PC-3 (cell line): ENCODE measurements around the gene ABCA7. TPM values are rescaled to one million over a fixed set of nuclear protein-coding genes. Genes with fewer than 3 reads are reported as not detected.

Experiments
- ATAC-seq: fragments of 200-7000 bp; cut with Tn5 transposase; 2 replicates; pipeline ENCODE4 v1.9.1; 2020; ENCODE audit warnings: mild to moderate bottlenecking, moderate library complexity
- BruUV-seq: library from RNA; stranded (reverse); fragments of 400-500 nt; replicated peaks from 2 replicates; lab custom pipeline; 2021; lab: Mats Ljungman, UMichigan
- CTCF ChIA-PET: fragments of 300-600 bp; sonication (Branson Sonifier 250); formaldehyde crosslinking; loops from one replicate; lab custom pipeline; 2022; ENCODE audit warnings: antibody characterized with exemption; lab: Charles Lee
- POLR2A ChIA-PET: fragments of 300-600 bp; sonication (Branson Sonifier 250); formaldehyde crosslinking; loops from one replicate; lab custom pipeline; 2022; ENCODE audit warnings: antibody characterized with exemption; ENCODE audit not compliant: unreplicated experiment; lab: Charles Lee
- DNase-seq: peaks from one replicate; pipeline ENCODE4 v3.0.0-alpha.2; 2015
- H2AFZ ChIP-seq: fragments of 300-600 bp; sonication (generic); 2 replicates; pipeline ENCODE4 v1.6.0; 2016; ENCODE audit warnings: antibody characterized with exemption, low read length
- H3F3A ChIP-seq: fragments of 300-600 bp; sonication (generic); one replicate; pipeline ENCODE4 v1.6.0; 2017; ENCODE audit warnings: antibody characterized with exemption, low read length, control low read depth, mild to moderate bottlenecking; ENCODE audit not compliant: unreplicated experiment
- H3K27ac ChIP-seq: fragments of 300-600 bp; sonication (generic); 2 replicates; pipeline ENCODE4 v1.5.1; 2016; ENCODE audit warnings: mild to moderate bottlenecking, low read length
- H3K27me3 ChIP-seq: fragments of 300-600 bp; sonication (generic); 2 replicates; pipeline ENCODE4 v1.6.1; 2016; ENCODE audit warnings: low read length, mixed read lengths
- H3K36me3 ChIP-seq: fragments of 300-600 bp; sonication (generic); 2 replicates; pipeline ENCODE4 v1.6.1; 2016; ENCODE audit warnings: low read depth, mixed run types, low read length, mixed read lengths
- H3K4me1 ChIP-seq: fragments of 300-600 bp; sonication (generic); 2 replicates; pipeline ENCODE4 v1.5.1; 2016; ENCODE audit warnings: low read length; ENCODE audit not compliant: insufficient read depth
- H3K4me2 ChIP-seq: fragments of 300-600 bp; sonication (generic); 2 replicates; pipeline ENCODE4 v1.6.0; 2016; ENCODE audit warnings: low read length
- H3K4me3 ChIP-seq: fragments of 300-600 bp; sonication (generic); 2 replicates; pipeline ENCODE4 v1.5.1; 2016; ENCODE audit warnings: mild to moderate bottlenecking, low read length, mixed read lengths
- H3K79me2 ChIP-seq: fragments of 300-600 bp; sonication (generic); 2 replicates; pipeline ENCODE4 v1.6.1; 2017; ENCODE audit warnings: low read length, mixed read lengths
- H3K9ac ChIP-seq: fragments of 300-600 bp; sonication (generic); 2 replicates; pipeline ENCODE4 v1.6.0; 2016; ENCODE audit warnings: mild to moderate bottlenecking, low read length
- H3K9me2 ChIP-seq: fragments of 300-600 bp; sonication (generic); replicated peaks from 2 replicates; pipeline ENCODE4 v1.6.1; 2016; ENCODE audit warnings: mixed run types, low read length, mixed read lengths
- H3K9me3 ChIP-seq: fragments of 300-600 bp; sonication (generic); 2 replicates; pipeline ENCODE4 v1.6.1; 2016; ENCODE audit warnings: low read length, mixed read lengths
- H4K20me1 ChIP-seq: fragments of 300-600 bp; sonication (generic); 2 replicates; pipeline ENCODE4 v1.6.1; 2016; ENCODE audit warnings: low read length, mixed read lengths
- CTCF ChIP-seq: fragments of 300-600 bp; sonication (generic); conservative IDR thresholded peaks from 2 replicates; pipeline ENCODE4 v1.5.1; 2017; ENCODE audit warnings: antibody characterized with exemption, low read depth, mild to moderate bottlenecking, low read length
- EZH2 ChIP-seq: fragments of 300-600 bp; sonication (generic); IDR thresholded peaks from one replicate; pipeline ENCODE4 v1.6.1; 2017; ENCODE audit warnings: antibody characterized with exemption, mild to moderate bottlenecking, low read length; ENCODE audit not compliant: unreplicated experiment
- EZH2phosphoT487 ChIP-seq: fragments of 300-600 bp; sonication (generic); IDR thresholded peaks from 2 replicates; pipeline ENCODE4 v1.6.1; 2018; ENCODE audit warnings: mild to moderate bottlenecking, antibody characterized with exemption, low read length, borderline replicate concordance
- intact Hi-C: fragments of 100-400 bp; cut with micrococcal nuclease; formaldehyde crosslinking; loops from 2 replicates; pipeline ENCODE4 v1.9.0; 2023
- total RNA-seq: library from RNA; depleted of rRNA; stranded (reverse); fragments of >200 nt; gene quantifications from 2 replicates; pipeline ENCODE4 v1.2.3, GENCODE V29; 2014

Gene ABCA7
- total RNA-seq, 1 experiment from 2014 or later = 27.3 TPM

GRCh38 chr19:991932-992669 lies 47.8 kb upstream of the ABCA7 start:
- Histone ChIP-seq H3K9me3 (no peaks in the 10 kb centered on the region), H3K36me3 (no peaks in the 10 kb centered on the region; the same call in 1 of the 2 replicates), H3K4me2 (no peak overlapping the region), H3K9ac (no peak overlapping the region), H3K27me3 (no peaks in the 10 kb centered on the region; the same call in 1 of the 2 replicates), H3K4me3 (no peak overlapping the region), H3K27ac (no peak overlapping the region), H3K4me1 (peaks cover 8% of the 10 kb centered on the region), H4K20me1 (no peaks in the 10 kb centered on the region), H3F3A (no peaks in the 10 kb centered on the region), H3K79me2 (no peaks in the 10 kb centered on the region), H2AFZ (no peak overlapping the region), H3K9me2 (no peaks in the 10 kb centered on the region)
- BruUV-seq = no TSS peak
- ATAC-seq (no peak), DNase-seq (no peak)
- no peak for TF ChIP-seq EZH2phosphoT487
- TF ChIP-seq EZH2 = no peak
- TF ChIP-seq CTCF = no peak
- ChIA-PET POLR2A (no interaction called here), CTCF (no interaction called here)
- intact Hi-C loops = no loop called here

- POLR2A ChIA-PET = no interaction called here
- TF ChIP-seq EZH2 (no peak), CTCF (no peak), EZH2phosphoT487 (no peak)
These were observed 47.2 kb upstream of the ABCA7 start for GRCh38 chr19:992670-993055.

GRCh38 chr19:993361-993830 lies 46.5 kb upstream of the ABCA7 start:
- peaks cover 8% of the 10 kb centered on the region for H3K4me1 ChIP-seq
- H3K9me2 ChIP-seq = no peaks in the 10 kb centered on the region
- no peak overlapping the region for H3K4me2 ChIP-seq
- H4K20me1 ChIP-seq = no peaks in the 10 kb centered on the region
- intact Hi-C loops = no loop called here
- TF ChIP-seq CTCF (no peak), EZH2phosphoT487 (no peak), EZH2 (no peak)
- H3K36me3 ChIP-seq = no peaks in the 10 kb centered on the region; the same call in 1 of the 2 replicates
- H3K9ac ChIP-seq = no peak overlapping the region
- POLR2A ChIA-PET = no interaction called here
- no peaks in the 10 kb centered on the region for H3K9me3 ChIP-seq
- H3K27ac ChIP-seq = no peak overlapping the region
- H3F3A ChIP-seq = no peaks in the 10 kb centered on the region
- H3K4me3 ChIP-seq = no peak overlapping the region
- no peaks in the 10 kb centered on the region; the same call in 1 of the 2 replicates for H3K27me3 ChIP-seq
- CTCF ChIA-PET = no interaction called here
- no TSS peak for BruUV-seq
- no peaks in the 10 kb centered on the region for H3K79me2 ChIP-seq
- ATAC-seq (no peak), DNase-seq (no peak)
- H2AFZ ChIP-seq = no peak overlapping the region

More at GRCh38 chr19:992670-993055, 47.2 kb upstream of the ABCA7 start:
- Histone ChIP-seq H3K4me1 (peaks cover 8% of the 10 kb centered on the region), H4K20me1 (no peaks in the 10 kb centered on the region), H2AFZ (no peak overlapping the region), H3K27ac (no peak overlapping the region), H3K4me3 (no peak overlapping the region), H3K9ac (no peak overlapping the region), H3K4me2 (no peak overlapping the region), H3K9me3 (no peaks in the 10 kb centered on the region), H3K9me2 (no peaks in the 10 kb centered on the region), H3F3A (no peaks in the 10 kb centered on the region), H3K79me2 (no peaks in the 10 kb centered on the region), H3K27me3 (no peaks in the 10 kb centered on the region; the same call in 1 of the 2 replicates), H3K36me3 (no peaks in the 10 kb centered on the region; the same call in 1 of the 2 replicates)
- no TSS peak for BruUV-seq
- intact Hi-C loops = no loop called here
- no peak for ATAC-seq
- CTCF ChIA-PET = no interaction called here
- no peak for DNase-seq
